Measurements from ENCODE around the gene BEAN1. TPM values are rescaled to one million over a fixed set of nuclear protein-coding genes. Genes with fewer than 3 reads are reported as not detected.
"Not testable (repeated sequence)": the region's sequence is repeated elsewhere in the genome, so short reads cannot be mapped to it uniquely, and the experiment has no call there.

BEAN1 gene
- total RNA-seq, 1 experiment from 2014 or later, result 1.9 TPM

DNA sequence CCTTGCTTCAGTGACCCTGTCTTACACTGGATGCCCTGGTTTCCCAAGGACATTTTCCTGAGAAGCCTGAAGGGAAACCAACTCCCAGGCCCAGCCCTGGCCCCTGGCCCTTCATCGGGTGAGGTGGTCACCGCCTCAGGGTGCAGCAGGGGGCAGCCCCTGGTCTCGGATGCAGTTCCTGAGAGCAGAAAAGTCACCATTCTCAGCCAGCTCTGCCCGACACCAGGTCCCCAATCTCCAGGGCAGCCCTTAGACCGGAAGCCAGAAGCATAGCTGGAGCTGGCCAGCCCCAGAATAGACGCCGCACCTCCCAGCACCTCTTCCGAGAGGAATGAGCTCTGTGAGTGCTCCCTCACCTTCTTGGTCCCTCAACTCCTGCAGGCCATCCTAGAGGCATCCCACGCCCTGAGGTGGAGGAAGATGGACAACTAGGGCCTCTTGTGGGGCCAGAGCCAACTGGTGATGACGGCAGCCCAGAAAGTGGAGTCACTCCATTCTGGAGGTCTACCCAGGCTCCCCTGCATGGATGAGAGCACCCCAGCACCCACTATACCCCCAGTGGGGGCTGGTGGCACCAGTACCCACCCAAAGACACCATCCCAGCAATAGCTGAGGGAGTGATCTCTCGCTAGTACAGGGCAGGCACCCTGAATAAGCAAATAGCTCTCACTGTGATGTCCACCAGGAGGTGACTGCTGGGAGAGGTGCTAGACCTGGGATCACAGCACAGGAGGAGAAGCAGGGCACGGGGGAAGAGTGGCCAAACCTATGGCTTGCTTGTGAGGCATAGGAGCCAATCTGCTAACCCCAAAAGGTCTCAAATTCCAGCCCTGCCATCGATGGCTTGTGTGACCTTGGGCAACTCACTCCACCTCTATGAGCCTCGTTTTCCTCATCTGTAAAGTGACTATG lies 66.7 kb downstream of the BEAN1 start:
- Histone ChIP-seq H3K9me3 (ENCODE audit: low read length) (no peaks in the 10 kb centered on the region), H3K4me1 (ENCODE audit: insufficient read depth, low read length) (no peaks in the 10 kb centered on the region), H3K79me2 (ENCODE audit: low read length) (no peaks in the 10 kb centered on the region), H3K4me3 (ENCODE audit: low read length) (no peak overlapping the region), H3K9ac (ENCODE audit: low read length) (no peak overlapping the region), H3K9me2 (replicated peaks; ENCODE audit: low read length) (no peaks in the 10 kb centered on the region), H3K4me2 (ENCODE audit: low read length) (no peak overlapping the region), H3K27me3 (ENCODE audit: low read length) (no peaks in the 10 kb centered on the region), H3F3A (ENCODE audit: low read length, unreplicated experiment) (no peaks in the 10 kb centered on the region), H2AFZ (ENCODE audit: low read length) (no peak overlapping the region), H4K20me1 (ENCODE audit: low read length) (no peaks in the 10 kb centered on the region), H3K27ac (ENCODE audit: low read length) (no peak overlapping the region), H3K36me3 (ENCODE audit: low read depth, low read length) (no peaks in the 10 kb centered on the region)
- ChIA-PET POLR2A (ENCODE audit: unreplicated experiment) (no interaction called here), CTCF (interaction anchor here (0.5 kb wide), 1 partner anchor 81 kb away, joined by 3 read pairs; no protein-coding TSS in a partner anchor)
- ATAC-seq (no peak), DNase-seq (no peak)
- intact Hi-C loops (cut with micrococcal nuclease), result no loop called here
- BruUV-seq (replicated peaks), result no TSS peak
- TF ChIP-seq EZH2 (IDR thresholded peaks at IDR 0.05; ENCODE audit: low read length, unreplicated experiment) (no peak), EZH2phosphoT487 (IDR thresholded peaks at IDR 0.05; ENCODE audit: borderline replicate concordance, low read length) (no peak)
- TF ChIP-seq, protein P1, sequence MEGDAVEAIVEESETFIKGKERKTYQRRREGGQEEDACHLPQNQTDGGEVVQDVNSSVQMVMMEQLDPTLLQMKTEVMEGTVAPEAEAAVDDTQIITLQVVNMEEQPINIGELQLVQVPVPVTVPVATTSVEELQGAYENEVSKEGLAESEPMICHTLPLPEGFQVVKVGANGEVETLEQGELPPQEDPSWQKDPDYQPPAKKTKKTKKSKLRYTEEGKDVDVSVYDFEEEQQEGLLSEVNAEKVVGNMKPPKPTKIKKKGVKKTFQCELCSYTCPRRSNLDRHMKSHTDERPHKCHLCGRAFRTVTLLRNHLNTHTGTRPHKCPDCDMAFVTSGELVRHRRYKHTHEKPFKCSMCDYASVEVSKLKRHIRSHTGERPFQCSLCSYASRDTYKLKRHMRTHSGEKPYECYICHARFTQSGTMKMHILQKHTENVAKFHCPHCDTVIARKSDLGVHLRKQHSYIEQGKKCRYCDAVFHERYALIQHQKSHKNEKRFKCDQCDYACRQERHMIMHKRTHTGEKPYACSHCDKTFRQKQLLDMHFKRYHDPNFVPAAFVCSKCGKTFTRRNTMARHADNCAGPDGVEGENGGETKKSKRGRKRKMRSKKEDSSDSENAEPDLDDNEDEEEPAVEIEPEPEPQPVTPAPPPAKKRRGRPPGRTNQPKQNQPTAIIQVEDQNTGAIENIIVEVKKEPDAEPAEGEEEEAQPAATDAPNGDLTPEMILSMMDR (conservative IDR thresholded peaks at IDR 0.05; ENCODE audit: low read depth, low read length), result no peak

GRCh38 chr16:66494916-66495315 lies 67.8 kb downstream of the BEAN1 start:
- no peak overlapping the region for H2AFZ ChIP-seq (ENCODE audit: low read length)
- H3K4me2 ChIP-seq (ENCODE audit: low read length), result no peak overlapping the region
- DNase-seq (no peak), ATAC-seq (no peak)
- BruUV-seq (replicated peaks), result no TSS peak
- H4K20me1 ChIP-seq (ENCODE audit: low read length), result no peaks in the 10 kb centered on the region
- H3K9me3 ChIP-seq (ENCODE audit: low read length), result no peaks in the 10 kb centered on the region
- TF ChIP-seq EZH2 (IDR thresholded peaks at IDR 0.05; ENCODE audit: low read length, unreplicated experiment), result no peak
- TF ChIP-seq, protein P1 (conservative IDR thresholded peaks at IDR 0.05; ENCODE audit: low read depth, low read length), result no peak
- no peak for TF ChIP-seq EZH2phosphoT487 (IDR thresholded peaks at IDR 0.05; ENCODE audit: borderline replicate concordance, low read length)
- H3K9ac ChIP-seq (ENCODE audit: low read length), result no peak overlapping the region
- H3K4me3 ChIP-seq (ENCODE audit: low read length), result no peak overlapping the region
- no peaks in the 10 kb centered on the region for H3K36me3 ChIP-seq (ENCODE audit: low read depth, low read length)
- no peaks in the 10 kb centered on the region for H3F3A ChIP-seq (ENCODE audit: low read length, unreplicated experiment)
- H3K4me1 ChIP-seq (ENCODE audit: insufficient read depth, low read length), result no peaks in the 10 kb centered on the region
- H3K9me2 ChIP-seq (replicated peaks; ENCODE audit: low read length), result no peaks in the 10 kb centered on the region
- POLR2A ChIA-PET (ENCODE audit: unreplicated experiment), result no interaction called here
- no peak overlapping the region for H3K27ac ChIP-seq (ENCODE audit: low read length)
- H3K27me3 ChIP-seq (ENCODE audit: low read length), result no peaks in the 10 kb centered on the region
- CTCF ChIA-PET, result no interaction called here
- intact Hi-C loops (cut with micrococcal nuclease), result no loop called here
- no peaks in the 10 kb centered on the region for H3K79me2 ChIP-seq (ENCODE audit: low read length)

- intact Hi-C loops (cut with micrococcal nuclease), result no loop called here
- Histone ChIP-seq H3K36me3 (ENCODE audit: low read depth, low read length) (no peaks in the 10 kb centered on the region), H3K27me3 (ENCODE audit: low read length) (no peaks in the 10 kb centered on the region), H3K9ac (ENCODE audit: low read length) (no peak overlapping the region), H3K9me2 (replicated peaks; ENCODE audit: low read length) (no peaks in the 10 kb centered on the region), H3F3A (ENCODE audit: low read length, unreplicated experiment) (no peaks in the 10 kb centered on the region), H3K4me3 (ENCODE audit: low read length) (no peak overlapping the region), H3K9me3 (ENCODE audit: low read length) (no peaks in the 10 kb centered on the region), H2AFZ (ENCODE audit: low read length) (no peak overlapping the region), H4K20me1 (ENCODE audit: low read length) (no peaks in the 10 kb centered on the region), H3K27ac (ENCODE audit: low read length) (no peak overlapping the region), H3K79me2 (ENCODE audit: low read length) (no peaks in the 10 kb centered on the region), H3K4me1 (ENCODE audit: insufficient read depth, low read length) (no peaks in the 10 kb centered on the region), H3K4me2 (ENCODE audit: low read length) (no peak overlapping the region)
- ChIA-PET POLR2A (ENCODE audit: unreplicated experiment) (no interaction called here), CTCF (no interaction called here)
- TF ChIP-seq, protein P1 (conservative IDR thresholded peaks at IDR 0.05; ENCODE audit: low read depth, low read length), result no peak
- TF ChIP-seq EZH2 (IDR thresholded peaks at IDR 0.05; ENCODE audit: low read length, unreplicated experiment) (no peak), EZH2phosphoT487 (IDR thresholded peaks at IDR 0.05; ENCODE audit: borderline replicate concordance, low read length) (no peak)
- ATAC-seq (no peak), DNase-seq (no peak)
- no TSS peak for BruUV-seq (replicated peaks)
These were observed 68.3 kb downstream of the BEAN1 start for GRCh38 chr16:66495440-66495839.

DNA sequence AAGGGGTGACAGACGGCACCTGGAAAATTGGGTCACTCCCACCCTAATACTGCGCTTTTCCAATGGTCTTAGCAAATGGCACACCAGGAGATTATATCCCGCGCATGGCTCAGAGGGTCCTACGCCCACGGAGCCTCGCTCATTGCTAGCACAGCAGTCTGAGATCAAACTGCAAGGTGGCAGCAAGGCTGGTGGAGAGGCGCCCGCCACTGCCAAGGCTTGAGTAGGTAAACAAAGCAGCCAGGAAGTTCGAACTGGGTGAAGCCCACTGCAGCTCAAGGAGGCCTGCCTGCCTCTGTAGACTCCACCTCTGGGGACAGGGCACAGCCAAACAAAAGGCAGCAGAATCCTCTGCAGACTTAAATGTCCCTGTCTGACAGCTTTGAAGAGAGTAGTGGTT lies 69.1 kb downstream of the BEAN1 start:
- H3K4me2 ChIP-seq (ENCODE audit: low read length); ATAC-seq; H3K79me2 ChIP-seq (ENCODE audit: low read length); H3K4me3 ChIP-seq (ENCODE audit: low read length); CTCF ChIA-PET; BruUV-seq (replicated peaks); H3K36me3 ChIP-seq (ENCODE audit: low read depth, low read length); intact Hi-C loops (cut with micrococcal nuclease); H4K20me1 ChIP-seq (ENCODE audit: low read length); H3K9ac ChIP-seq (ENCODE audit: low read length); DNase-seq; H3K9me3 ChIP-seq (ENCODE audit: low read length); POLR2A ChIA-PET (ENCODE audit: unreplicated experiment); H3K9me2 ChIP-seq (replicated peaks; ENCODE audit: low read length); H3F3A ChIP-seq (ENCODE audit: low read length, unreplicated experiment); H2AFZ ChIP-seq (ENCODE audit: low read length); H3K4me1 ChIP-seq (ENCODE audit: insufficient read depth, low read length); H3K27ac ChIP-seq (ENCODE audit: low read length); H3K27me3 ChIP-seq (ENCODE audit: low read length): not testable (repeated sequence)

Measured in PC-3 (cell line).